Measurements from ENCODE around the gene MKRN1. TPM values are rescaled to one million over a fixed set of nuclear protein-coding genes. Genes with fewer than 3 reads are reported as not detected.
A peak's percentile ranks its signal among the peaks of the same experiment; 100 is the strongest.

Gene MKRN1
- total RNA-seq, 1 donor from 2014 or later, result 95.7 TPM

GRCh38 chr7:140484479-140484878 is 5.2 kb upstream of the MKRN1 start:
- Histone ChIP-seq H3K79me2 (ENCODE audit: insufficient read depth, low read length) (no peaks in the 10 kb centered on the region), H3K4me1 (ENCODE audit: insufficient read depth, low read length) (peaks cover 4% of the 10 kb centered on the region), H3K9me3 (ENCODE audit: insufficient read depth, low read depth, low read length) (no peaks in the 10 kb centered on the region), H3K27me3 (ENCODE audit: insufficient read depth, low read length) (peaks cover 2% of the 10 kb centered on the region), H3K36me3 (ENCODE audit: insufficient read depth, low read length) (no peaks in the 10 kb centered on the region), H3K4me3 (ENCODE audit: insufficient read depth, low read depth, low read length) (no peak overlapping the region), H3K9ac (ENCODE audit: low read length) (no peak overlapping the region), H3K4me2 (ENCODE audit: low read length) (no peak overlapping the region), H3K27ac (ENCODE audit: low read depth, low read length) (no peak overlapping the region), H4K20me1 (ENCODE audit: insufficient read depth, low read length) (no peaks in the 10 kb centered on the region), H2AFZ (ENCODE audit: low read depth, low read length) (no peak overlapping the region)
- H3K4me1 Mint-ChIP-seq (ENCODE audit: low read depth, unreplicated experiment), result peaks cover 9% of the 10 kb centered on the region
- TF ChIP-seq, protein P1, sequence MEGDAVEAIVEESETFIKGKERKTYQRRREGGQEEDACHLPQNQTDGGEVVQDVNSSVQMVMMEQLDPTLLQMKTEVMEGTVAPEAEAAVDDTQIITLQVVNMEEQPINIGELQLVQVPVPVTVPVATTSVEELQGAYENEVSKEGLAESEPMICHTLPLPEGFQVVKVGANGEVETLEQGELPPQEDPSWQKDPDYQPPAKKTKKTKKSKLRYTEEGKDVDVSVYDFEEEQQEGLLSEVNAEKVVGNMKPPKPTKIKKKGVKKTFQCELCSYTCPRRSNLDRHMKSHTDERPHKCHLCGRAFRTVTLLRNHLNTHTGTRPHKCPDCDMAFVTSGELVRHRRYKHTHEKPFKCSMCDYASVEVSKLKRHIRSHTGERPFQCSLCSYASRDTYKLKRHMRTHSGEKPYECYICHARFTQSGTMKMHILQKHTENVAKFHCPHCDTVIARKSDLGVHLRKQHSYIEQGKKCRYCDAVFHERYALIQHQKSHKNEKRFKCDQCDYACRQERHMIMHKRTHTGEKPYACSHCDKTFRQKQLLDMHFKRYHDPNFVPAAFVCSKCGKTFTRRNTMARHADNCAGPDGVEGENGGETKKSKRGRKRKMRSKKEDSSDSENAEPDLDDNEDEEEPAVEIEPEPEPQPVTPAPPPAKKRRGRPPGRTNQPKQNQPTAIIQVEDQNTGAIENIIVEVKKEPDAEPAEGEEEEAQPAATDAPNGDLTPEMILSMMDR (IDR thresholded peaks at IDR 0.05; ENCODE audit: insufficient read depth, low read depth, low read length), result no peak
- TF ChIP-seq EZH2 (IDR thresholded peaks at IDR 0.05; ENCODE audit: insufficient read depth, low read length), result no peak
- H3K27me3 Mint-ChIP-seq (ENCODE audit: low read depth, unreplicated experiment), result no peaks in the 10 kb centered on the region
- no peak overlapping the region for H3K27ac Mint-ChIP-seq (ENCODE audit: unreplicated experiment)
- H3K4me3 Mint-ChIP-seq (ENCODE audit: unreplicated experiment), result no peak overlapping the region
- DNase-seq (ENCODE audit: low read depth) (no peak), FAIRE-seq (no peak)
- H3K9me3 Mint-ChIP-seq (ENCODE audit: unreplicated experiment), result no peaks in the 10 kb centered on the region
- H3K36me3 Mint-ChIP-seq (ENCODE audit: low read depth, unreplicated experiment), result no peaks in the 10 kb centered on the region

- Histone ChIP-seq H3K79me2 (ENCODE audit: insufficient read depth, low read length) (peaks cover 40% of the 10 kb centered on the region), H2AFZ (ENCODE audit: low read depth, low read length) (peak overlapping the region; percentile 87), H3K9ac (ENCODE audit: low read length) (peak overlapping the region; percentile 83), H3K9me3 (ENCODE audit: insufficient read depth, low read depth, low read length) (no peaks in the 10 kb centered on the region), H3K4me3 (ENCODE audit: insufficient read depth, low read depth, low read length) (peak overlapping the region; percentile 76), H4K20me1 (ENCODE audit: insufficient read depth, low read length) (peaks cover 32% of the 10 kb centered on the region), H3K27me3 (ENCODE audit: insufficient read depth, low read length) (no peaks in the 10 kb centered on the region), H3K36me3 (ENCODE audit: insufficient read depth, low read length) (no peaks in the 10 kb centered on the region), H3K4me1 (ENCODE audit: insufficient read depth, low read length) (peaks cover 5% of the 10 kb centered on the region), H3K27ac (ENCODE audit: low read depth, low read length) (no peak overlapping the region), H3K4me2 (ENCODE audit: low read length) (peak overlapping the region; percentile 97)
- no peaks in the 10 kb centered on the region for H3K9me3 Mint-ChIP-seq (ENCODE audit: unreplicated experiment)
- no peaks in the 10 kb centered on the region for H3K36me3 Mint-ChIP-seq (ENCODE audit: low read depth, unreplicated experiment)
- H3K4me3 Mint-ChIP-seq (ENCODE audit: unreplicated experiment), result peak overlapping the region; percentile 91
- peaks cover 5% of the 10 kb centered on the region for H3K4me1 Mint-ChIP-seq (ENCODE audit: low read depth, unreplicated experiment)
- no peaks in the 10 kb centered on the region for H3K27me3 Mint-ChIP-seq (ENCODE audit: low read depth, unreplicated experiment)
- peak overlapping the region; percentile 71 for H3K27ac Mint-ChIP-seq (ENCODE audit: unreplicated experiment)
- TF ChIP-seq, protein P1 (IDR thresholded peaks at IDR 0.05; ENCODE audit: insufficient read depth, low read depth, low read length), result no peak
- TF ChIP-seq EZH2 (IDR thresholded peaks at IDR 0.05; ENCODE audit: insufficient read depth, low read length), result no peak
- DNase-seq (ENCODE audit: low read depth), result no peak
- FAIRE-seq, result no peak
Measured at GRCh38 chr7:140479739-140480084, 407 bp upstream of the MKRN1 start.

DNA sequence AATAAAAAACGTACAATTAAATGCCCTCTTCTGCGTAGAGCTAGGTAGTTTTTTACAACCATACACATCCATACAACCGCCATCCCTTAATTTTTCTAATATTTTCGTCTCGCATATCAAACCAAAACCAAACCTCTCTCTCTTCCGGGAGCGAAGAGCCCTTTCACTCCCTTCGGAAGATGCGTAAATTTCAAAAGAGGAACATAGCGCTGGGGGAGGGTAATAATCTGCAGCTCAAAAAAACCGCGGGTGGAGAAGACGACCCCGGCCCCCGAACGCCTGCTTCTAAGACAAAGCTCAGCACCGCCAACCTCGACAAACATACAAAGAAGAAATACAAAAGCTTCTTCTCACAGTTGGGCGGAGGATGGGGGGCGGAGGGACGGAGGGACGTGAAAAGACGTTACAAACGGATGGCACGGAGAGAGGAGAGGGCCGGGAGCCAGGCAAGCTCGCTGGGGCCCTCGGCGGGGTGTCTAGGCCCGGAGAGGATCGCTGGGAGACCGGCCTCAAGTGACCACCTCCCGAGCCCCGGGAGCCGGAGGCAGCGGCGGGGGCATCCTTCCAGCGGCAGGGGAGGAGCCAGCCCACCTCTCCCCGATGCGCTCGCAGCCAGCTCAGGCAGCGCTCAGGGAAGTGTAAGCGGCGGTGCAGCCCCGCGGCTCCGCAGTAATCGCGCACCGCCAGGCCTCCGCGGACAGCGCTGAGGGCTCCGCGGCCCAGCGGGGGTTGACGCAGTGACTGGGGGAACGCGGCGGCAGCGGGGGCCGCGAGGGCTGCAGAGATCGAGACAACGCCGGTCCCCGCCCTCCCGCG is 851 bp downstream of the MKRN1 start:
- Histone ChIP-seq H4K20me1 (ENCODE audit: insufficient read depth, low read length) (peaks cover 44% of the 10 kb centered on the region), H3K79me2 (ENCODE audit: insufficient read depth, low read length) (peaks cover 53% of the 10 kb centered on the region), H3K4me1 (ENCODE audit: insufficient read depth, low read length) (peaks cover 5% of the 10 kb centered on the region), H3K4me3 (ENCODE audit: insufficient read depth, low read depth, low read length) (peak overlapping the region; percentile 76), H3K4me2 (ENCODE audit: low read length) (peak overlapping the region; percentile 97), H2AFZ (ENCODE audit: low read depth, low read length) (peak overlapping the region; percentile 87), H3K36me3 (ENCODE audit: insufficient read depth, low read length) (no peaks in the 10 kb centered on the region), H3K9me3 (ENCODE audit: insufficient read depth, low read depth, low read length) (no peaks in the 10 kb centered on the region), H3K9ac (ENCODE audit: low read length) (peak overlapping the region; percentile 83), H3K27me3 (ENCODE audit: insufficient read depth, low read length) (no peaks in the 10 kb centered on the region), H3K27ac (ENCODE audit: low read depth, low read length) (peak overlapping the region; percentile 72)
- TF ChIP-seq, protein P1 (IDR thresholded peaks at IDR 0.05; ENCODE audit: insufficient read depth, low read depth, low read length), result no peak
- FAIRE-seq (no peak), DNase-seq (ENCODE audit: low read depth) (peak; percentile 22)
- Mint-ChIP-seq H3K36me3 (ENCODE audit: low read depth, unreplicated experiment) (no peaks in the 10 kb centered on the region), H3K4me1 (ENCODE audit: low read depth, unreplicated experiment) (peaks cover 5% of the 10 kb centered on the region), H3K27me3 (ENCODE audit: low read depth, unreplicated experiment) (no peaks in the 10 kb centered on the region), H3K27ac (ENCODE audit: unreplicated experiment) (peak overlapping the region; percentile 82), H3K4me3 (ENCODE audit: unreplicated experiment) (peak overlapping the region; percentile 98), H3K9me3 (ENCODE audit: unreplicated experiment) (no peaks in the 10 kb centered on the region)

Data from astrocyte (in vitro differentiated cells and primary cell).